ENCODE results near the gene TUBB.
"Not testable (repeated sequence)": the region's sequence is repeated elsewhere in the genome, so short reads cannot be mapped to it uniquely, and the experiment has no call there.

TUBB gene

GRCh38 chr6:30687659-30688431, 32.3 kb upstream of the TUBB start:
- DNase-seq = no peak

- no peak for DNase-seq
Measured at GRCh38 chr6:30688569-30688968, 31.6 kb upstream of the TUBB start.

GRCh38 chr6:30689022-30689865, 30.9 kb upstream of the TUBB start:
- DNase-seq = no peak

GRCh38 chr6:30689985-30690384, 30.2 kb upstream of the TUBB start:
- DNase-seq = no peak

- peak; percentile 93 for DNase-seq
Measured at GRCh38 chr6:30690403-30691207, 29.5 kb upstream of the TUBB start, which contains the start of gene NRM. Gene NRM, minus strand, starts transcription at chr6:30690984. Its CDS starts 10 bp downstream, at chr6:30690974.

GRCh38 chr6:30691208-30691847, 28.8 kb upstream of the TUBB start:
- DNase-seq = peak; percentile 83

GRCh38 chr6:30696432-30696831, 23.7 kb upstream of the TUBB start:
- no peak for DNase-seq

GRCh38 chr6:30700340-30700739, 19.8 kb upstream of the TUBB start:
- DNase-seq = peak; percentile 80

GRCh38 chr6:30703011-30703410, 17.1 kb upstream of the TUBB start:
- DNase-seq = no peak

GRCh38 chr6:30703821-30704220, 16.3 kb upstream of the TUBB start:
- no peak for DNase-seq

- no peak for DNase-seq
Measured at GRCh38 chr6:30705620-30706019, 14.5 kb upstream of the TUBB start.

- no peak for DNase-seq
Measured at GRCh38 chr6:30707281-30707850, 12.8 kb upstream of the TUBB start.

GRCh38 chr6:30709101-30709868, 10.9 kb upstream of the TUBB start:
- DNase-seq = no peak

GRCh38 chr6:30711758-30712380, 8.3 kb upstream of the TUBB start:
- no peak for DNase-seq

- no peak for DNase-seq
Measured at GRCh38 chr6:30712441-30712945, 7.7 kb upstream of the TUBB start.

- no peak for DNase-seq
Measured at GRCh38 chr6:30714263-30714662, 5.9 kb upstream of the TUBB start.

- no peak for DNase-seq
Measured at GRCh38 chr6:30716879-30717128, 3.3 kb upstream of the TUBB start.

GRCh38 chr6:30717129-30717844, 2.9 kb upstream of the TUBB start, which contains the start of gene MDC1:
Gene MDC1, minus strand, starts transcription at chr6:30717281. Its CDS starts 2,106 bp downstream, at chr6:30715175.
- DNase-seq = peak; percentile 100

GRCh38 chr6:30717845-30718720, 2.1 kb upstream of the TUBB start:
- DNase-seq = not testable (repeated sequence)

All from islet precursor cell (in vitro differentiated cells).